Memory B cell (primary cell): ENCODE data around the gene PRDM12.

Source experiments
- ATAC-seq: fragments of 150-1000 bp; cut with Tn5 transposase; 2 replicates; pipeline ENCODE4 v1.10.0; 2021; ENCODE audit warnings: low read depth, mild to moderate bottlenecking, moderate library complexity
- DNase-seq, 2 donors: peaks; one replicate each; pipeline ENCODE4 v3.0.0; 2022; ENCODE audit warnings: low spot score in 2 of 2
- H3K27ac Mint-ChIP-seq: one replicate; pipeline ENCODE4 v1.8.0; 2022; ENCODE audit warnings: mild to moderate bottlenecking, moderate library complexity, mixed read lengths
- H3K27me3 Mint-ChIP-seq: one replicate; pipeline ENCODE4 v1.8.0; 2022; ENCODE audit warnings: mixed read lengths
- H3K36me3 Mint-ChIP-seq: one replicate; pipeline ENCODE4 v1.8.0; 2022; ENCODE audit warnings: mild to moderate bottlenecking, mixed read lengths
- H3K4me1 Mint-ChIP-seq: one replicate; pipeline ENCODE4 v1.8.0; 2022; ENCODE audit warnings: mixed read lengths
- H3K4me3 Mint-ChIP-seq: one replicate; pipeline ENCODE4 v1.8.0; 2022; ENCODE audit warnings: mild to moderate bottlenecking, moderate library complexity, mixed read lengths
- H3K9me3 Mint-ChIP-seq: one replicate; pipeline ENCODE4 v1.8.0; 2022; ENCODE audit warnings: mixed read lengths

The PRDM12 gene

DNA sequence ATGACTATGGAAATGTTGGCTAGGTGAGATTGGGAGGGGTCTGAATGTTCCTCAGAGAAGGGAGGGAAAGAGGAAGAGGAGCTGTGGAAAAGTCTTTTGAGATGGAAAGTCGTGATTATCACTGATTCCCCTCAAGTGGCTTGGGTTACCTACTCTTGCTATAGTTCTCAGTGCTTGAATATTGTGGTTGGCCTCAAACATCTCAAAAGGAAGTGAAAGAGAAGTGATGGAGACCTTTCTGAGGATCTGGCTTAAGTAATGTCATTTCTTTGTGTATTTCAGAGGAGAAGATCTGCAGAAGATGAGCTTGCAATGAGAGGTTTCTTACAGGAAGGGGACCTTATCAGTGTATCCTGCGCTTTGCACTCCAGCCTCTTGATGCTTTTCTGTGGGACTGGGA lies 34.7 kb downstream of the PRDM12 start:
- DNase-seq (no peak), ATAC-seq (no peak)
- Mint-ChIP-seq H3K27ac (no peak overlapping the region), H3K9me3 (no peaks in the 10 kb centered on the region), H3K4me3 (no peak overlapping the region), H3K36me3 (peaks cover 35% of the 10 kb centered on the region), H3K27me3 (no peaks in the 10 kb centered on the region), H3K4me1 (peaks cover 24% of the 10 kb centered on the region)

DNA sequence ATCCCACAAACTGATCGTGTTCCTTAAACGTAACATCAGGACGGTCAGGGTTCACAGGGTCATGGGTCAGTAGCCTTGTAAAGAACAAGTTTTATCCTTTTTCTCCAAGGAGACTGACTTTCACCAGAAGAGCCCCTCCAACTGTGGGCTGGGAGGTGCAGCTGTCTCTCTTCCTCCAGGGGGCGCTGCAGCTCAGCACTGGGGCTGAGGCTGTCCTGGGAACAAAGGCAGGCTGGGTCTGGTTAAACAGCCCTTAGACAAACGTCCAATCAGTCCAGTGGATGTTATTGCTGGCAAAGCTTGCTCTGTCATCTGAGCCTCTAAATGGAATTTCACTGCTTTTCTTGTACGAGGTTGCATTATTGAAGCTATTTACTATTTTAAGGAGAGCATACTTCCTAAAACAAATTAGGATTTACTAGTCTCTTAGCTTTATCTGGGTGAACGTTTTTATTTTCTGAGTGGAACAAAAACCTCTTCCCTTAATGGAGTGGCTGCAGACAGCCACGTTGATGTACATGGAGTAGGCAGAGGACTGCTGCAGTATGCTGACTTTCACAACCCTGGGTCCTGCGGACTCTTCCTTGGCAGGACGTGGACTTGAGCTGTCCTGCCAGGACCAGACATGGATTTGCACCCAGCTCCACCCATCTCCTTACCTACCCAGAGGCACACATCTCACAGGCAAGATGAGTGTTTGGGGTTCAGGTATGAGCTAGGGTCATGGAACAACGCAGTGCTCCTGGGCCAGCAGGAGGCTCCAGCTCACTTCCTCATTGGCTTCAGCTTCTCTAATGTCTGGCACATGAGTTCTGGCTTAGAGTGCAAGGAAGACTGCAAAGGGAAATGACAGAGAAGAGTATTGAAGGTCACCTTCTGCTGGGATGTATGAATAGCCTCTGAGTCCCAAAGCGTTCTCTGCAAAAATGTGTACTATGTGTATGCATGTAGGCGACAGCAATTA lies 36.9 kb downstream of the PRDM12 start:
- Mint-ChIP-seq H3K27me3 (no peaks in the 10 kb centered on the region), H3K4me1 (peaks cover 11% of the 10 kb centered on the region), H3K27ac (no peak overlapping the region), H3K36me3 (peaks cover 33% of the 10 kb centered on the region), H3K4me3 (no peak overlapping the region), H3K9me3 (no peaks in the 10 kb centered on the region)
- ATAC-seq (peak; percentile 82), DNase-seq (peak; percentile 56 to 76)

DNA sequence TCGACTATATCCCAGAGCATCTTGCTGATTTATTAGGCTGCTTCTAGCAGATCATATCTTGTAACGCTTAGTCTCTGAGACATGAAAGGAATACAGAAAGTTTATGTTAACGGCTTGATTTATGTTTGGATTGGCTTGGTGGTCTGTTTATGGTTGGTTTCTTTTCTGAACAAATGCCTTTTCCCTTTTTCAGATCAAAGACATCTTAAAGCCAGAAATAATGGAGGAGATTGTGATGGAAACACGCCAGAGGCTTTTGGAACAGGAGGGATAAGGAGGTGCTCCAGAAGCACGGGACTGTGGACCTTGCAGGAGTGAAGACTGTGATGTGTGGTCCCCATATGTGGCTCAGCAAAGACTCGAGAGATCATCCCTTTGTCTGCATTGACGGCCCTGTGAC lies 39.1 kb downstream of the PRDM12 start:
- peaks cover 4% of the 10 kb centered on the region for H3K4me1 Mint-ChIP-seq
- no peaks in the 10 kb centered on the region for H3K27me3 Mint-ChIP-seq
- H3K9me3 Mint-ChIP-seq: no peaks in the 10 kb centered on the region
- no peak overlapping the region for H3K27ac Mint-ChIP-seq
- no peak for ATAC-seq
- no peak for DNase-seq
- peaks cover 23% of the 10 kb centered on the region for H3K36me3 Mint-ChIP-seq
- H3K4me3 Mint-ChIP-seq: no peak overlapping the region

DNA sequence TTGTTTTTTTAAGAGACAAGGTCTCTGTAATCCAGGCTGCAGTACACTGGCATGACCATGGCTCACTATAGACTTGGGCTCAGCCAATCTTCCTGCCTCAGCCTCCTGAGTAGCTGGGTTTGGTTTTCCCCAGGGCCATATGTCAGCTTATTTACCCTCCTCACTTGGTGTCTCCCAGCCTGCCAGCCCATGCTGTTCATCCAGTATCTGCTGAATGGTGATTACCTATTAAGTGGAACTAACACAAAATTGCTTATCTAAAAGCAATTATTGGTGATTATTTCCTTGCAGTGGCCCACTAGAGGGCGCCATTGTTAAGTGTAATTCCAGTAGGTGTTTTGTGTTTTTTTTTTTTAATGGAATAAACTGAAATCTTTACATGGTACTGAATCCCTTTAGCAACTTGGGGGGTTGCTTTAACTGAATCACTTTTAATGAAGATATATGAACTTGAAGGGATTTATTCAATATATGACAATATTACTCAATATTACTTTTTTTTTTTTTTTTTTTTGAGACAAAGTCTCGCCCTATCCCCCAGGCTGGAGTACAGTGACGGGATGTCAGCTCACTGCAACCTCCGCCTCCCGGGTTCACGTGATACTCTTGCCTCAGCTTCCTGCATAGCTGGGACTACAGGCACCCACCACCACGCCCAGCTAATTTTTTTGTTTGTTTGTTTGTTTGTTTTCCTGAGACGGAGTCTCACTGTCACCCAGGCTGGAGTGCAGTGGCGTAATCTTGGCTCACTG lies 43.0 kb downstream of the PRDM12 start:
- Mint-ChIP-seq H3K4me1 (no peaks in the 10 kb centered on the region), H3K9me3 (no peaks in the 10 kb centered on the region), H3K27ac (no peak overlapping the region), H3K4me3 (no peak overlapping the region), H3K36me3 (peaks cover 16% of the 10 kb centered on the region), H3K27me3 (no peaks in the 10 kb centered on the region)
- peak; percentile 52 to 58 for DNase-seq
- peak; percentile 21 for ATAC-seq

DNA sequence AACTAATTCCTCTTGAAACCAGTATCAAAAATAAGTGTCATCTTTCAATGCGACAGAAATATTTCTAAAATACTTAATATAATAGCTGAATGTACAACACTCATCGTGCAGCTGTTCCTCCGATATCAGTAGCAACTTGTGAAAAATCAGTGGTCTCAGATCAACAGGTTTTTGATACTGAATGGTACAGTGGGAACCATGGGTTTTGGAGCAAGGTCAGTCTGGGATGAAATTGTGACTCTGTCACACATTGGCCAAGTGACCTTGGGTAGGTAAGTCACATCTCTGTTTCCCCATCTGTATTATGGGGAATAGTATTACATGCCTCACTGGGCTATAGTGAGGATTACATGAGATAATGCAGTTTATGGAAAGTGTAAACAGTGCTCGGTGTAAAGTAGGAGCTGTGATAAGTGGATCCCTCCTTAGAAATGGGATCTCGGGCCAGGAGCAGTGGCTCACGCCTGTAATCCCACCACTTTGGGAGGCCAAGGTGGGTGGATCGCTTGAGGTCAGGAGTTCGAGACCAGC lies 46.5 kb downstream of the PRDM12 start:
- DNase-seq: no peak
- Mint-ChIP-seq H3K27me3 (no peaks in the 10 kb centered on the region), H3K4me1 (peaks cover 17% of the 10 kb centered on the region), H3K36me3 (no peaks in the 10 kb centered on the region), H3K4me3 (no peak overlapping the region), H3K9me3 (no peaks in the 10 kb centered on the region), H3K27ac (no peak overlapping the region)
- no peak for ATAC-seq

DNA sequence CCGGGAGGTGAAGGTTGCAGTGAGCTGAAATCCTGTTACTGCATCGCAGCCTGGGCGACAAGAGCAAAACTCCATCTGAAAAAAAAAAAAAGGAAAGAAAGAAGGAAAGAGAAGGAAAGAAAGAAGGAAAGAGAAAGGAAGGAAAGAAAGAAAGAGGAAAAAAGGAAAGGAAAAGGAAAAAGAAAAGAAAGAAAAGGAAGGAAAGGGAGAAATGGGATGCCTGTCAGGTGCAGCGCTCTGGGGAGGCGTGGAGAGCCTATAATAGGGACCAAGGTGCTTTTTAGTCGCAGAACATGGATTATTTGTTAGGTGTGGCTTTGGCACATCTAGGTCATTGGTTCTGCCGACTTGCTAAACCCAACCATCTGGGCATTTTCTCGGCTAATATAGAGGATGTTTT lies 47.1 kb downstream of the PRDM12 start:
- Mint-ChIP-seq H3K36me3 (no peaks in the 10 kb centered on the region), H3K27ac (no peak overlapping the region), H3K4me3 (peak overlapping the region; percentile 28), H3K4me1 (peaks cover 17% of the 10 kb centered on the region), H3K27me3 (no peaks in the 10 kb centered on the region), H3K9me3 (no peaks in the 10 kb centered on the region)
- DNase-seq: no peak
- no peak for ATAC-seq

DNA sequence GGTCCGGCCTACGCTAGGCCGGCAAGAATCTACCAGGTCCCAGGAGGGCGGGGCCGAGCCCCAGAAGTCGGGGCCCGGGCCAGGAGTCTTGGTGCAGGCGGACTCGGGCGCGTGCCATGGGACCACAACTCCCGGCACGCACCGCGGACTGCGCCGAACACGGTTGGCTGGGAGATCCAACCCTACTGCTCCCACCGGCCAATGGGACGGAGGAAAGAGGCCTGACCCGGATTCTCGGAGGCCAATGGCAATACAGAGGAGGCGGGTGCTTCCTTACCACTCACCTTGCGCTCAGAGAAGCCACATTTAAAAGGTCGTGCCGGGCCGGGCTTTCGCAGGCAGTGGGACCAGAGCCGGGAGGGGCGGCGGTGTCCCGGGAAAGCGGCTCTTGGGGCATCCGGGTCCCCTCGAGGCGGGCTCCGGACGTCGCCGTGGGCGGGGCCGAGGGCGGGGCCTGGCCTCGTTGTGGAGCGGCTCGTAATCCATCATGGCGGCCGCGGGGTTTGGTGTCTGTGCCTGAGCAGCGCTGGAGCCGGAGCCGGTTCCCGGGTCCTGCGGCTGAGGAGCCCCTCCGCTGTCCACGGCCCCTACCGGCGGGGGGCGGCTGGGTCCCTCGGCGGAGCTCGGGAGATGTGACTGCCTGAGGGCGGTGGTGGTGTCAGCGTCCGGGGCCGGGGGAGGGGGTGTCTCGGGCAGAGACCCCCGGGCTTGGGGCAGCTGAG lies 48.3 kb downstream of the PRDM12 start:
- no peaks in the 10 kb centered on the region for H3K36me3 Mint-ChIP-seq
- ATAC-seq (peak; percentile 95), DNase-seq (peak; percentile 92 to 95)

DNA sequence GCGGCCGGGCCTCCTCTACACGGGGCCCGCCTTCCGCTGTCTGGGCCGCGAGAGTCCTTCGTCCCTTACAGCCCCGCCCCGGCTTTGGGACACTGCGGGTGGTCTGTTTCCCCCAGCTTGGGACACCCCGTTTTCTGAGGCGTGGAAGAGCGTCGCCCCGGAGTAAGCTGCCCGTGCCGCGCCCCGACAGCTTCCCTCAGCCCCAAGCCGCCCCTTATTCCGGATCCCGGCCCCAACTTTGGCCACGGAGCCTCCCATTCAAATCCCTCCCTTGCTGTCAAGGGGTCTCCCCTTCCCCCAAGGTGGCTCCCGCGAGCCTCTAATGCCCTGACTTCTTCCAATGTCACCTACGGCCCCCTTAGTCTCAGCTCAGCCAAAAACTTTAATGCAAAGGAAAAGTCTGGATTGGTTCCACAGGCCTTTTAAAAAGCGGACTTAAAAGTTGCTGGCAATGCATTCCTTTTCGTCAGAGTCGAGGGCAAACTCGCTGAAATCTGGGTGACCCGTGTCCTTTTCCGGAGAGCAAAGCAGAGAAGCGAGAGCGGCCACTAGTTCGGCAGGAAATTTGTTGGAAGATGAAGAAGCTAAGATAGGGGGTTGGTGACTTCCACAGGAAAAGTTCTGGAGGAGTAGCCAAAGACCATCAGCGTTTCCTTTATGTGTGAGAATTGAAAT lies 49.0 kb downstream of the PRDM12 start:
- no peak for DNase-seq
- Mint-ChIP-seq H3K9me3 (no peaks in the 10 kb centered on the region), H3K4me3 (peak overlapping the region; percentile 97), H3K4me1 (peaks cover 17% of the 10 kb centered on the region), H3K27me3 (no peaks in the 10 kb centered on the region), H3K27ac (peak overlapping the region; percentile 92), H3K36me3 (no peaks in the 10 kb centered on the region)
- peak; percentile 1 for ATAC-seq

More for the DNA sequence above, 48.3 kb downstream of the PRDM12 start:
- peak overlapping the region; percentile 92 for H3K27ac Mint-ChIP-seq
- no peaks in the 10 kb centered on the region for H3K9me3 Mint-ChIP-seq
- peak overlapping the region; percentile 97 for H3K4me3 Mint-ChIP-seq
- H3K27me3 Mint-ChIP-seq: no peaks in the 10 kb centered on the region
- H3K4me1 Mint-ChIP-seq: peaks cover 17% of the 10 kb centered on the region

DNA sequence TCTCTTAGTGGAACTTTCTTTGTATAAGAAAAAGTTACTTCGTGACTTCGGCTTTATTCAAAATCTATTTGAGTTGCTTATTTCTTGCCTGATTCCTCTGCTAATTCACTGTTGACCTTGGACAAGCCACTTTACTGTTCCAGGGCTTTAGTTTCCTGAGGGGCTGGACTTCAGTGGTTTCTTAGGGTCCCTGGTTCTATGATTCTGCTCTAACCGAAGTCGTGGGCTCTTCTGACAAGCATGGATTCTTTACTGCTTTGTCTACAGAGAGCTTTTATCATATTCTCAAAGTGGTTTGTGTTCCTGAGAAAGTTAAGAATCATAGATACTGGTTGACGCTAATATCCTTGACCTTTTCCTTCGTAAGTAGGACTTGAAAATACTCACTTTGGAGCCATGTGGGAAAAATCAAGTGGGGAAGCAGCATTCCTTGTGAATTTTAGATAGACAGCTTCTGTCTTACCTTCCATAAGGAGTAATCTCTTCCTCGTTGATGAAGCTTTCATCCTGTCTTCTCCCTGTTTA lies 50.3 kb downstream of the PRDM12 start:
- Mint-ChIP-seq H3K4me1 (peaks cover 21% of the 10 kb centered on the region), H3K27ac (no peak overlapping the region), H3K4me3 (peak overlapping the region; percentile 97), H3K36me3 (no peaks in the 10 kb centered on the region), H3K27me3 (no peaks in the 10 kb centered on the region), H3K9me3 (no peaks in the 10 kb centered on the region)
- no peak for DNase-seq
- ATAC-seq: no peak

DNA sequence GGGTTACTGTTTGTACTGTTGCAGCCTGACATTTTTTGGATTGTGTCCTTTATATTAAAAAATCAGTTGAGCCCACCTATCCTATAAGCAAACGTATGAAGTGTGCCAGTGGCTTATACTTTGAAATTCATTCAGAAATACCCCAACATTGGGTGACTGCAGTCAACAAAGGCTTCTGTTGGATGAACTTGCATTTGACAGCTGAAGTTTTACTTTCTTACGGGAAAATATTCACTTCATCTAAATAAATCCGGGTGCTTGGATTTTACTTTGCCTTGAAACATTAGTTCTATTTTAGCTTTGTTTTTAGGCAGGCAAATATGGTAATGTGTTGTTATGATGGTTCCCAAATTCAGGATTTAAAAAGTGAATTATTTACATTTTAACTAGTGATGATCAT lies 50.9 kb downstream of the PRDM12 start:
- no peak overlapping the region for H3K27ac Mint-ChIP-seq
- no peak for ATAC-seq

DNA sequence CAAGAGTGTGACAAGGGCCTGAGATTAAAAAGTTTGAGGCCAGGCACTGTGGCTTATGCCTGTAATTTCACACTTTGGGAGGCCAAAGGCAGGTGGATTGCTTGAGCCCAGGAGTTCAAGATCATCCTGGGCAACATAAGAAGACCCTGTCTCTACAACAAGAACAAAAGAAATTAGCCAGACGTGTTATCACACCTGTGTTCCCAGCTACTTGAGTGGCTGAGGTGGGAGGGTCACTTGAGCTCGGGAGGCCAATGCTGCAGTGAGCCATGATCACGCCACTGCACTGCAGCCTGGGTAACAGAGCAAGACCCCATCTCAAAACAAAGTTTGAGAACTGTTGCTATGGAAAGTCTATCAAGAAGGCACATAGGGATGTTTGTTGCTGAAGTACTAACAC lies 54.2 kb downstream of the PRDM12 start:
- Mint-ChIP-seq H3K36me3 (peaks cover 5% of the 10 kb centered on the region), H3K4me1 (peaks cover 31% of the 10 kb centered on the region), H3K9me3 (no peaks in the 10 kb centered on the region), H3K27ac (no peak overlapping the region), H3K27me3 (no peaks in the 10 kb centered on the region), H3K4me3 (no peak overlapping the region)
- no peak for DNase-seq
- ATAC-seq: no peak

More for the DNA sequence above, 50.9 kb downstream of the PRDM12 start:
- Mint-ChIP-seq H3K27me3 (no peaks in the 10 kb centered on the region), H3K4me3 (peak overlapping the region; percentile 97), H3K4me1 (peaks cover 25% of the 10 kb centered on the region), H3K9me3 (no peaks in the 10 kb centered on the region), H3K36me3 (peaks cover 2% of the 10 kb centered on the region)
- no peak for DNase-seq

DNA sequence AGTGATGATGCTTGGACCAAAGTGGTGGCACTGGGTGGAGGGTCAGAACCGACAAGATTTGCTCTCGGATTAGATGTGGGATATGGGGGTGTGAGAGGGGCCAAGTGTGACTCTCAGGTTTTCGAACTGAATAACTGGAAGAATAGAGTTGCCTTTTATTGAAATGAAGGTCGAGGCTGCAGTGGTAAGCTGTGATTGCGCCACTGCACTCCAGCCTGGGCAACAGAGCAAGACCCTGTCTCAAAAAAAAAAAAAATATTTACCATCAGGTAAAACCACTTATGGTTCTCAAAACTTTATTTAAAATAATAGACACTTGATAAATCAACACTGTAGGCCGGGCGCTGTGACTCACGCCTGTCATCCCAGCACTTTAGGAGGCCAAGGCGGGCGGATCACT lies 56.4 kb downstream of the PRDM12 start:
- ATAC-seq: no peak
- Mint-ChIP-seq H3K9me3 (no peaks in the 10 kb centered on the region), H3K27me3 (no peaks in the 10 kb centered on the region), H3K36me3 (peaks cover 5% of the 10 kb centered on the region), H3K4me3 (no peak overlapping the region), H3K27ac (no peak overlapping the region), H3K4me1 (peaks cover 17% of the 10 kb centered on the region)
- DNase-seq: no peak

DNA sequence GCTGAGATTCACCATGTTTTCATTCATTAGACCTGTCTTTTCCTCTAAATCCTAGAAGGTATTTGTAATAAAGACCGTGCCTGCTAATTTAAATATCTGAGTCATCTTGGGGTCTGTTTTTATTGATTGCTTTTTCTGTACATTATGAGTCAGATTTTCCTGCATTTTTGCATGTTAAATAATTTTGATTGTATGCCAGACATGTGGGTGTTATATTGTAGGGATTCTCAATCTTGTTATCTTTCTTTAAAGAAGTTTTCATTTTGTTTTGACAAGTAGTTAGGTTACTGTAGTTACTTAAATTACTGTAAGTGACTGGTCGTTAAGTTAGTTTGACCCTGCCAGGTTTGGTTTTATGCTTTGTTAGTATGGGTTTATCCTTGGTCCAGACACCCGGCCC lies 64.3 kb downstream of the PRDM12 start:
- DNase-seq (no peak), ATAC-seq (no peak)
- peaks cover 3% of the 10 kb centered on the region for H3K9me3 Mint-ChIP-seq
- H3K27ac Mint-ChIP-seq: no peak overlapping the region
- no peak overlapping the region for H3K4me3 Mint-ChIP-seq
- peaks cover 11% of the 10 kb centered on the region for H3K36me3 Mint-ChIP-seq
- peaks cover 11% of the 10 kb centered on the region for H3K4me1 Mint-ChIP-seq
- no peaks in the 10 kb centered on the region for H3K27me3 Mint-ChIP-seq
